Panc1 (cell line): ENCODE measurements around the gene TOMM5. TPM values are rescaled to one million over a fixed set of nuclear protein-coding genes. Genes with fewer than 3 reads are reported as not detected.

Experiments
- ATAC-seq: fragments of 200-7000 bp; cut with Tn5 transposase; 2 replicates; pipeline ENCODE4 v1.9.1; 2020; ENCODE audit warnings: mild to moderate bottlenecking, moderate library complexity
- BruUV-seq: library from RNA; stranded (reverse); fragments of 400-500 nt; replicated peaks from 2 replicates; lab custom pipeline; 2021; lab: Mats Ljungman, UMichigan
- CTCF ChIA-PET: fragments of 300-600 bp; sonication (Branson Sonifier 250); formaldehyde crosslinking; loops from one replicate; lab custom pipeline; 2022; ENCODE audit warnings: antibody characterized with exemption; lab: Charles Lee
- POLR2A ChIA-PET: fragments of 300-600 bp; sonication (Branson Sonifier 250); formaldehyde crosslinking; loops from one replicate; lab custom pipeline; 2022; ENCODE audit warnings: antibody characterized with exemption; lab: Charles Lee
- DNase-seq: peaks from one replicate; pipeline ENCODE4 v3.0.0-alpha.2; 2010; ENCODE audit warnings: low read depth, low spot score
- H3K27ac ChIP-seq: 2 replicates; pipeline ENCODE4 v1.5.1; 2011; ENCODE audit warnings: mild to moderate bottlenecking, low read length, inconsistent platforms
- H3K27me3 ChIP-seq: fragments of 200-500 bp; sonication (Bioruptor generic); 2 replicates; pipeline ENCODE4 v1.6.0; 2014; ENCODE audit warnings: low read length, inconsistent platforms; ENCODE audit not compliant: control insufficient read depth, insufficient read depth
- H3K36me3 ChIP-seq: fragments of 200-500 bp; sonication (Bioruptor generic); 2 replicates; pipeline ENCODE4 v1.5.1; 2014; ENCODE audit warnings: inconsistent platforms, mild to moderate bottlenecking, low read length, moderate library complexity; ENCODE audit not compliant: control insufficient read depth, insufficient read depth
- H3K4me1 ChIP-seq: 2 replicates; pipeline ENCODE4 v1.5.1; 2011; ENCODE audit warnings: inconsistent platforms, mild to moderate bottlenecking, low read length, moderate library complexity; ENCODE audit not compliant: control insufficient read depth, insufficient read depth
- H3K4me3 ChIP-seq, 2 experiments: 2 replicates each; pipeline ENCODE4 v1.5.1; 2011 to 2012; ENCODE audit warnings: low read depth in 2 of 2, low read length in 2 of 2, mild to moderate bottlenecking in 2 of 2, inconsistent platforms in 1 of 2, moderate library complexity in 1 of 2
- H3K9me3 ChIP-seq: fragments of 200-500 bp; sonication (Bioruptor generic); 2 replicates; pipeline ENCODE4 v1.5.1; 2014; ENCODE audit warnings: low read depth, mild to moderate bottlenecking, inconsistent platforms, low read length, moderate library complexity; ENCODE audit not compliant: control insufficient read depth, insufficient read depth
- POLR2AphosphoS5 ChIP-seq: IDR thresholded peaks from 2 replicates; pipeline ENCODE4 v1.6.1; 2012; ENCODE audit warnings: mild to moderate bottlenecking, low read depth, low read length, moderate library complexity
- SIN3A ChIP-seq: IDR thresholded peaks from 2 replicates; pipeline ENCODE4 v1.6.1; 2012; ENCODE audit warnings: low read depth, mild to moderate bottlenecking, low read length, moderate library complexity, borderline replicate concordance; ENCODE audit not compliant: insufficient read depth
- TCF7L2 ChIP-seq: IDR thresholded peaks from 2 replicates; pipeline ENCODE4 v1.6.1; 2011; ENCODE audit warnings: mild to moderate bottlenecking, low read depth, low read length, inconsistent platforms
- in situ Hi-C: cut with HindIII; loops from 2 replicates; pipeline ENCODE4 v1.10.0; 2016; ENCODE audit warnings: low sequenced_read_pairs, low pct_unique_long_range_greater_than_20kb
- intact Hi-C: fragments of 100-400 bp; cut with micrococcal nuclease; formaldehyde crosslinking; loops from one replicate; pipeline ENCODE4 v1.10.0; 2022; ENCODE audit not compliant: unreplicated experiment
- total RNA-seq: library from RNA; stranded (reverse); gene quantifications from one replicate; pipeline ENCODE4 v1.2.1, GENCODE V29; 2021; ENCODE audit not compliant: unreplicated experiment
- TF ChIP-seq, protein P1 (sequence below), 2 experiments: IDR thresholded peaks; 2 replicates each; pipeline ENCODE4 v1.6.1; 2011 to 2012; ENCODE audit warnings: low read depth in 2 of 2, control low read depth in 1 of 2, low read length in 1 of 2, mild to moderate bottlenecking in 1 of 2, moderate library complexity in 1 of 2; ENCODE audit not compliant: insufficient read depth in 1 of 2
- TF ChIP-seq, protein P2 (sequence below): fragments of 450-650 bp; IDR thresholded peaks from 2 replicates; pipeline ENCODE4 v1.5.1; 2017; ENCODE audit warnings: mild to moderate bottlenecking

Gene TOMM5
- total RNA-seq, 1 experiment from 2014 or later: 333 TPM

DNA sequence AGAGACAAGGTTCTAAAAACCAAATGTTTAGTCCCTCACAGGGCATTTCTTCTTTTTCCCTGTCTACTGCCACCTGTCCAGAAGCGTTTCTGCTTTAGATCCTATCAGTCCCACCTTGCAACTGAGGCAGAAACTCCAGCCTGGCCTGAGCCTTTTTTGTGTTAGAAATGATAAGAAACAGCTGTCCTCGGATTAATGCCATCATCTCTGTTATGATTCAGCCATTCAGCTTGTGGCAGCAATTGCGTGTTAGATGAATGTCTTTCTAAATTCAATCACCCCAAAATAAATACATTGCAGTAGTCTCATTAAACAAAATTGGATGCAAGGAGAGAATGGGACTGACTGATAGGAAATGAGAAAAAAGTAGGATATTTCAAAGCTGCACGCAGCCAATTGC, 30.1 kb upstream of the TOMM5 start:
- BruUV-seq: no TSS peak
- intact Hi-C loops: no loop called here

DNA sequence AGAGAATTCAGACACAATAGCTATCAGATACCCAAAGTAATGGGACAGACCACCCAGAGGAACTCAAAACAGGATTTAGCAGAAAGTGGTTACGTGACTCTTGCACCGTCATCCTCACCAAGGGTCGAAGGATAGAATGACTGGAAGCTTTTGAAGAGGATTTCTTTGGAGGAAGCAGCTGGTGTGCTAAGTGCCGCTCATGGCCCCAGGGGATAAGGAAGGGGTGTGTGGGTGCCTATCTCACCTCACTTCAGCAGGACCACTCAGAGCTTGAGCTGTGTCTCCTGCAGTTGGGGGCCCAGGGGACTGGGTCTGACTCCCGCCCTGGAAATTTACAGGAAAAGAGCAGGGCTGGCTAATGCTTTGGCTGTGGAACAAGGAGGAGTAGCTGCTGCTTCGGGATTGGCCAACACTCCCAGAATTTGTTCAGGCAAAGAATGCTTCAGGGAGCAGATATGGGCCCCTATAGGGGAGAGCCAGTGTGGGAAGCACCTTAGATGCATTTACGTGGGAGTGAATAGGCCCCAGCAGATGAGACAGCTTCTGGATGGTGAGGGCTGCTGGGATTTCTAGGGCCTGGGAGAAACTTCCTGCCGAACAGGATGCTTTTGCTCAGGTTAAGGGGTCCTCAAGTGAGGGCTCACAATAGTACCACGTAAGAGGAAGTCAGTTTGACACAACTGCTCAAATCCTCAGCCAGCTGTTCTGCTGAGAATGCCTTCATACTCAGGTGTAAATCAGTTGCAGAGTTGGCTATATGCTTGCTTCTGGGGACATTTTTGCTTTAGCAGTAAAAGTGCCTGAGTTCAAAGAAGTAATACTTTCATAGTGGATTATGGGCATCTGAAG, 29.1 kb upstream of the TOMM5 start:
- intact Hi-C loops (no loop called here), in situ Hi-C loops (no loop called here)
- no peaks in the 10 kb centered on the region for H3K9me3 ChIP-seq
- H3K36me3 ChIP-seq: no peaks in the 10 kb centered on the region
- no peak for TF ChIP-seq TCF7L2
- no peak for TF ChIP-seq POLR2AphosphoS5
- TF ChIP-seq, protein P1, sequence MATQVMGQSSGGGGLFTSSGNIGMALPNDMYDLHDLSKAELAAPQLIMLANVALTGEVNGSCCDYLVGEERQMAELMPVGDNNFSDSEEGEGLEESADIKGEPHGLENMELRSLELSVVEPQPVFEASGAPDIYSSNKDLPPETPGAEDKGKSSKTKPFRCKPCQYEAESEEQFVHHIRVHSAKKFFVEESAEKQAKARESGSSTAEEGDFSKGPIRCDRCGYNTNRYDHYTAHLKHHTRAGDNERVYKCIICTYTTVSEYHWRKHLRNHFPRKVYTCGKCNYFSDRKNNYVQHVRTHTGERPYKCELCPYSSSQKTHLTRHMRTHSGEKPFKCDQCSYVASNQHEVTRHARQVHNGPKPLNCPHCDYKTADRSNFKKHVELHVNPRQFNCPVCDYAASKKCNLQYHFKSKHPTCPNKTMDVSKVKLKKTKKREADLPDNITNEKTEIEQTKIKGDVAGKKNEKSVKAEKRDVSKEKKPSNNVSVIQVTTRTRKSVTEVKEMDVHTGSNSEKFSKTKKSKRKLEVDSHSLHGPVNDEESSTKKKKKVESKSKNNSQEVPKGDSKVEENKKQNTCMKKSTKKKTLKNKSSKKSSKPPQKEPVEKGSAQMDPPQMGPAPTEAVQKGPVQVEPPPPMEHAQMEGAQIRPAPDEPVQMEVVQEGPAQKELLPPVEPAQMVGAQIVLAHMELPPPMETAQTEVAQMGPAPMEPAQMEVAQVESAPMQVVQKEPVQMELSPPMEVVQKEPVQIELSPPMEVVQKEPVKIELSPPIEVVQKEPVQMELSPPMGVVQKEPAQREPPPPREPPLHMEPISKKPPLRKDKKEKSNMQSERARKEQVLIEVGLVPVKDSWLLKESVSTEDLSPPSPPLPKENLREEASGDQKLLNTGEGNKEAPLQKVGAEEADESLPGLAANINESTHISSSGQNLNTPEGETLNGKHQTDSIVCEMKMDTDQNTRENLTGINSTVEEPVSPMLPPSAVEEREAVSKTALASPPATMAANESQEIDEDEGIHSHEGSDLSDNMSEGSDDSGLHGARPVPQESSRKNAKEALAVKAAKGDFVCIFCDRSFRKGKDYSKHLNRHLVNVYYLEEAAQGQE (IDR thresholded peaks at IDR 0.05; ENCODE audit: insufficient read depth in 1 of 2, low read depth in 2 of 2, low read length in 1 of 2): no peak
- no peak for TF ChIP-seq SIN3A
- TF ChIP-seq, protein P2, sequence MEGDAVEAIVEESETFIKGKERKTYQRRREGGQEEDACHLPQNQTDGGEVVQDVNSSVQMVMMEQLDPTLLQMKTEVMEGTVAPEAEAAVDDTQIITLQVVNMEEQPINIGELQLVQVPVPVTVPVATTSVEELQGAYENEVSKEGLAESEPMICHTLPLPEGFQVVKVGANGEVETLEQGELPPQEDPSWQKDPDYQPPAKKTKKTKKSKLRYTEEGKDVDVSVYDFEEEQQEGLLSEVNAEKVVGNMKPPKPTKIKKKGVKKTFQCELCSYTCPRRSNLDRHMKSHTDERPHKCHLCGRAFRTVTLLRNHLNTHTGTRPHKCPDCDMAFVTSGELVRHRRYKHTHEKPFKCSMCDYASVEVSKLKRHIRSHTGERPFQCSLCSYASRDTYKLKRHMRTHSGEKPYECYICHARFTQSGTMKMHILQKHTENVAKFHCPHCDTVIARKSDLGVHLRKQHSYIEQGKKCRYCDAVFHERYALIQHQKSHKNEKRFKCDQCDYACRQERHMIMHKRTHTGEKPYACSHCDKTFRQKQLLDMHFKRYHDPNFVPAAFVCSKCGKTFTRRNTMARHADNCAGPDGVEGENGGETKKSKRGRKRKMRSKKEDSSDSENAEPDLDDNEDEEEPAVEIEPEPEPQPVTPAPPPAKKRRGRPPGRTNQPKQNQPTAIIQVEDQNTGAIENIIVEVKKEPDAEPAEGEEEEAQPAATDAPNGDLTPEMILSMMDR: no peak
- H3K27me3 ChIP-seq: no peaks in the 10 kb centered on the region; the same call in 1 of the 2 replicates
- ChIA-PET CTCF (no interaction called here), POLR2A (no interaction called here)
- no peak for ATAC-seq
- no peaks in the 10 kb centered on the region for H3K4me1 ChIP-seq
- H3K27ac ChIP-seq: no peak overlapping the region
- no peak for DNase-seq
- H3K4me3 ChIP-seq: no peak overlapping the region
- BruUV-seq: no TSS peak

More for the DNA sequence above, 30.1 kb upstream of the TOMM5 start:
- CTCF ChIA-PET: no interaction called here
- no peak for ATAC-seq
- Histone ChIP-seq H3K4me1 (no peaks in the 10 kb centered on the region), H3K27ac (no peak overlapping the region), H3K9me3 (no peaks in the 10 kb centered on the region), H3K36me3 (no peaks in the 10 kb centered on the region), H3K27me3 (no peaks in the 10 kb centered on the region), H3K4me3 (no peak overlapping the region)
- in situ Hi-C loops: no loop called here
- TF ChIP-seq, protein P1 (IDR thresholded peaks at IDR 0.05; ENCODE audit: insufficient read depth in 1 of 2, low read depth in 2 of 2, low read length in 1 of 2): no peak
- TF ChIP-seq, protein P2: no peak; the same call in 1 of the 2 replicates
- TF ChIP-seq POLR2AphosphoS5: no peak
- no peak for TF ChIP-seq SIN3A
- no peak for TF ChIP-seq TCF7L2
- POLR2A ChIA-PET: no interaction called here
- no peak for DNase-seq
